22Rv1 (cell line): ENCODE results near the gene CD22.

Experiments used
- CTCF ChIP-seq: fragments of 450-650 bp; IDR thresholded peaks from 2 replicates; pipeline ENCODE4 v1.5.1; 2017; ENCODE audit warnings: mild to moderate bottlenecking
- ZFX ChIP-seq: fragments of 450-650 bp; IDR thresholded peaks from 2 replicates; pipeline ENCODE4 v1.6.1; 2017; ENCODE audit warnings: antibody characterized with exemption, borderline replicate concordance

- TF ChIP-seq CTCF (no peak), ZFX (no peak)
Observed at GRCh38 chr19:35294328-35294727, 34.7 kb upstream of the CD22 start.
